SK-N-SH treated with all-trans-retinoic acid at 6 μM for 48 hours (cell line): ENCODE results near the gene DOCK4.

ENCODE experiments used
- ZFP30 ChIP-seq: fragments of 450-650 bp; formaldehyde crosslinking; IDR thresholded peaks from 2 replicates; pipeline ENCODE4 v1.5.0; 2022; ENCODE audit warnings: mild to moderate bottlenecking, moderate library complexity
- ZNF70 ChIP-seq: fragments of 450-650 bp; formaldehyde crosslinking; IDR thresholded peaks from 2 replicates; pipeline ENCODE4 v1.5.0; 2020; ENCODE audit warnings: mild to moderate bottlenecking, moderate library complexity

DNA sequence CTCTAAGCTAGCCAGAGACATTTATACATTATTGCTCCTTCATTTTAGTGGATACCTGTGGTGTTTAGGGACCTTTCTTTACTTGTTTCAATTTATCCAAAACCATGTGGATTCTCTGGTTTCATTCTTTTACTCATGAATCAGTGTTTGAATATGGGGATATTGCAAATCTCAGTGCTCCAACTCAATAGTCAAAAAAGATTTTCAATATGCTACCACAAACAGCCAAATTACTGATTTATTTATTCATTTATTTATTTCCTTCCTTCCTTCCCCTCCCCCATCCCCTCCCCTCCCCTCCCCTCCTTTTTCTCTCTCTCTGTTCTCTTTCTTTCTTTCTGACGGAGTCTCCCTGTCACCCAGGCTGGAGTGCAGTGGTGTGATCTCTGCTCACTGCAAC is 390.8 kb downstream of the DOCK4 start:
- no peak for TF ChIP-seq ZFP30 (CRISPR knock-in tag)
- no peak for TF ChIP-seq ZNF70 (CRISPR knock-in tag)
